Esophagus squamous epithelium (tissue), 5 donors: ENCODE results near the gene CFAP74. TPM values are rescaled to one million over a fixed set of nuclear protein-coding genes. Genes with fewer than 3 reads are reported as not detected.

Experiments
- DNase-seq: peaks from one replicate; lab custom pipeline; 2025; lab: John Stamatoyannopoulos, UW
- H3K27ac ChIP-seq, 4 donors: fragments of 200-600 bp; sonication (generic); one replicate each; pipeline ENCODE4 v1.5.1; 2016 to 2019; ENCODE audit warnings: mild to moderate bottlenecking in 1 of 4
- H3K27me3 ChIP-seq, 4 donors: fragments of 200-600 bp; sonication (generic); 1 replicate in 3 of 4; 2 replicates in 1 of 4; pipeline versions ENCODE4 v1.5.1 to v1.6.0; 2017 to 2021; ENCODE audit warnings: antibody characterized with exemption in 1 of 4
- H3K36me3 ChIP-seq, 3 donors: fragments of 200-600 bp; sonication (generic); one replicate each; pipeline ENCODE4 v1.5.1; 2016 to 2019
- H3K4me1 ChIP-seq, 3 donors: fragments of 200-600 bp; sonication (generic); one replicate each; pipeline ENCODE4 v1.5.1; 2017 to 2019
- H3K4me3 ChIP-seq, 4 donors: fragments of 200-600 bp; sonication (generic); 1 replicate in 3 of 4; 2 replicates in 1 of 4; pipeline ENCODE4 v1.5.1; 2016 to 2019; ENCODE audit warnings: mild to moderate bottlenecking in 2 of 4, moderate library complexity in 1 of 4
- H3K9me3 ChIP-seq, 3 donors: fragments of 200-600 bp; sonication (generic); one replicate each; pipeline ENCODE4 v1.5.1; 2016 to 2019
- CTCF ChIP-seq, 6 experiments: fragments of 450-650 bp in 4 of 6; fragments of 200-600 bp in 2 of 6; sonication (generic) in 2 of 6; IDR thresholded peaks; one replicate each; pipeline ENCODE4 v1.5.1; 2016 to 2019; ENCODE audit warnings: antibody characterized with exemption in 6 of 6, mild to moderate bottlenecking in 4 of 6, moderate library complexity in 4 of 6
- POLR2A ChIP-seq, 4 donors: fragments of 450-650 bp; IDR thresholded peaks; one replicate each; pipeline ENCODE4 v1.6.1; 2017; ENCODE audit warnings: antibody characterized with exemption in 4 of 4, mild to moderate bottlenecking in 4 of 4, moderate library complexity in 3 of 4
- WGBS, 2 donors: methylation state at CpG; one replicate each; pipeline ENCODE4 v1.1.5; 2018; 5-methylcytosine and 5-hydroxymethylcytosine counted together
- intact Hi-C: fragments of 100-400 bp; cut with DNase I; formaldehyde crosslinking; loops from one replicate; pipeline ENCODE4 v1.15.0; 2022
- total RNA-seq, 4 donors: library from RNA; depleted of rRNA; stranded (reverse); fragments of >200 nt; gene quantifications; one replicate each; pipeline ENCODE4 v1.1.0, GENCODE V29; 2016
- donor health status: DM: yes; HTN: yes; CAD: no.

Gene CFAP74
- total RNA-seq, 4 donors from 2014 or later, result not detected

GRCh38 chr1:2036287-2036686 is 32.7 kb upstream of the CFAP74 start:
- intact Hi-C loops, result no loop called here
- TF ChIP-seq CTCF (IDR thresholded peaks at IDR 0.05) (no peak), POLR2A (IDR thresholded peaks at IDR 0.05) (no peak)
- WGBS, 2 donors, result 80 to 100% methylated on average over 1 to 10 of the region's 15 CpGs
- H3K36me3 ChIP-seq, result no peaks in the 10 kb centered on the region
- no peak overlapping the region for H3K27ac ChIP-seq
- no peaks in the 10 kb centered on the region for H3K4me1 ChIP-seq
- H3K27me3 ChIP-seq, result peaks cover 0 to 57% (median 0%) of the 10 kb centered on the region in 4 donors
- H3K4me3 ChIP-seq, result no peak overlapping the region
- no peaks in the 10 kb centered on the region for H3K9me3 ChIP-seq
- DNase-seq, result no peak

DNA sequence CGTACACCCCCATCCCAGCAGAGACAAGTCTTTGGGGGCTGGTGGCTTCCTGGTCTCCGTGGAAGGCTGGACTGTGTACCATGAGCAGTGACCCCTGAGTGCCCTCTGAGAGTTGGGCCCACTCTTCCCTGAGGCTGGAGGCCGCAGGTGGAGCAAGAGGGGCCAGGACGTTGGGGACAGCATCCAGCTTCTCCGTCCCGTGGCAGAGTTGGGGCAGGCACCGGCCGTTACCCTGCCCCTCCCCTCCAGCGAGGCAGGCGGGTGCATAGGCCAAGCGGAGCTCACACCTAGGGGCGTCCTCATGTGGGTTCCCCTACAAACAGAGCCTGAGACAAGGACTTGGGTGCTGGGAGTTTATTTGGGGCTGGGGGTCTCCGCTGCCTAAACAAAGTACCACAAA is 29.6 kb upstream of the CFAP74 start:
- Histone ChIP-seq H3K4me3 (no peak overlapping the region), H3K9me3 (no peaks in the 10 kb centered on the region), H3K36me3 (no peaks in the 10 kb centered on the region), H3K27me3 (peaks cover 0 to 52% (median 0%) of the 10 kb centered on the region in 4 donors), H3K27ac (no peak overlapping the region), H3K4me1 (no peaks in the 10 kb centered on the region)
- no peak for DNase-seq
- TF ChIP-seq CTCF (IDR thresholded peaks at IDR 0.05) (no peak), POLR2A (IDR thresholded peaks at IDR 0.05) (no peak)
- intact Hi-C loops, result no loop called here
- 65% methylated on average over 8 of the region's 13 CpGs; no CpG with 5 or more reads in 1 of the 2 donors for WGBS, 2 donors

GRCh38 chr1:2032737-2033136 is 29.2 kb upstream of the CFAP74 start:
- Histone ChIP-seq H3K36me3 (no peaks in the 10 kb centered on the region), H3K4me1 (no peaks in the 10 kb centered on the region), H3K4me3 (no peak overlapping the region), H3K9me3 (no peaks in the 10 kb centered on the region), H3K27me3 (peaks cover 0 to 55% (median 0%) of the 10 kb centered on the region in 4 donors), H3K27ac (no peak overlapping the region)
- 0% methylated on average over 1 of the region's 14 CpGs; no CpG with 5 or more reads in 1 of the 2 donors for WGBS, 2 donors
- TF ChIP-seq CTCF (IDR thresholded peaks at IDR 0.05), result no peak
- TF ChIP-seq POLR2A (IDR thresholded peaks at IDR 0.05), result no peak
- DNase-seq, result no peak
- intact Hi-C loops, result no loop called here

- intact Hi-C loops, result no loop called here
- no peak overlapping the region for H3K27ac ChIP-seq
- no peak for TF ChIP-seq POLR2A (IDR thresholded peaks at IDR 0.05)
- WGBS, 2 donors, result 55 to 70% methylated on average over 2 to 11 of the region's 33 CpGs
- no peaks in the 10 kb centered on the region for H3K4me1 ChIP-seq
- H3K9me3 ChIP-seq, result no peaks in the 10 kb centered on the region
- DNase-seq, result no peak
- no peak overlapping the region for H3K4me3 ChIP-seq
- H3K27me3 ChIP-seq, result peaks cover 0 to 55% (median 0%) of the 10 kb centered on the region in 4 donors
- H3K36me3 ChIP-seq, result no peaks in the 10 kb centered on the region
Observed at GRCh38 chr1:2031546-2032540, 28.3 kb upstream of the CFAP74 start.

- TF ChIP-seq POLR2A (IDR thresholded peaks at IDR 0.05) (no peak), CTCF (IDR thresholded peaks at IDR 0.05) (no peak)
- intact Hi-C loops, result no loop called here
- H3K4me3 ChIP-seq, result no peak overlapping the region
- no peaks in the 10 kb centered on the region for H3K9me3 ChIP-seq
- no peak overlapping the region for H3K27ac ChIP-seq
- peaks cover 0 to 64% (median 0%) of the 10 kb centered on the region in 4 donors for H3K27me3 ChIP-seq
- WGBS, 2 donors, result 85 to 91% methylated on average over 20 to 23 of the region's 42 CpGs
- no peaks in the 10 kb centered on the region for H3K36me3 ChIP-seq
- peaks cover 0 to 11% (median 5%) of the 10 kb centered on the region in 3 donors for H3K4me1 ChIP-seq
- DNase-seq, result no peak
Observed at GRCh38 chr1:2030076-2030871, 26.7 kb upstream of the CFAP74 start.
